Stimulated activated CD4-positive, alpha-beta T cell treated with anti-CD3 and anti-CD28 coated beads, Interleukin-12 subunit alpha, Interleukin-12 subunit beta, amount 100 ng/mL, for 48 hours (primary cell): ENCODE measurements around the gene IBA57.
"Not testable (repeated sequence)": the region's sequence is repeated elsewhere in the genome, so short reads cannot be mapped to it uniquely, and the experiment has no call there.

ENCODE experiments used
- DNase-seq, 3 donors: peaks; one replicate each; pipeline ENCODE4 v3.0.0-alpha.2; 2020; ENCODE audit warnings: low read depth in 2 of 3, low spot score in 1 of 3

The IBA57 gene

GRCh38 chr1:228210712-228211530 lies 45.3 kb downstream of the IBA57 start:
- no peak for DNase-seq

- no peak for DNase-seq
Measured at GRCh38 chr1:228211531-228212414, 46.2 kb downstream of the IBA57 start.

GRCh38 chr1:228212415-228212965 lies 46.9 kb downstream of the IBA57 start:
- DNase-seq = no peak

DNA sequence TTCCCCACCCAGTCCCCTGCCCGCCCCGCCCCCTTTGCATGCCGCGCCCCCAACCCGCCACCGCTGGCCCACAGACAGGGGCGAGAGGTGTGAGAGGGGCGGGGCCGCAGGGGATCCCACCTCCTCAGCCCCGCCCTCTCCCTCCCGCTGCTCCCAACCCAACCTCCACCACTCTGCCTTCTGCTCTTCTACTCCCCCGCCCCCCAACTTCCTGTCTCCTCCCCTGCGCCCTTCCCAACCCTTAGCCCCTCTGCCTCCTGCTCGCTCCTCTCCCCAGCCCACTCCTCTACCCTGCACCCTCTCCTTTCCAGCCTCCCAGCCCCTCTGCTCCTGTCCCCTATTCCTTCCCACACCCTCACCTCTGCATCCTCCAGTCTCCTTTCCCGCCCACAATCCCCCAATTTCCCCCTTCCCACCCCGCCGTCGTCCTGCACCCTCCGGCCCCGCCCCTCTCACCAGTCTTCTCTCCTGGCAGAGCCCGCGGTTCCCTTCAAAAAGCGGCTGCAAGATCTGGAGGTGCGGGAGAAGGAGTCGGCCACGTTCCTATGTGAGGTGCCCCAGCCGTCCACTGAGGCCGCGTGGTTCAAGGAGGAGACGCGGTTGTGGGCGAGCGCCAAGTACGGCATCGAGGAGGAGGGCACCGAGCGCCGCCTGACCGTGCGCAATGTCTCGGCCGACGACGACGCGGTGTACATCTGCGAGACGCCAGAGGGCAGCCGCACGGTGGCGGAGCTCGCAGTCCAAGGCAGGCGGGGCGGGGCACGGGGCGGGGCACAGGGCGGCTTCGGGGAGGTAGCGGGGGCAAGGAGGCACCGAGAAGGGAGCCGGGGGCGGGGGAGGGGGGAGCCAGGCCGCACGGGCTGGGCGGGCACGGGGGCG lies 47.6 kb downstream of the IBA57 start:
- DNase-seq = peak; percentile 77 to 91 (median 81)

- no peak for DNase-seq
Measured at GRCh38 chr1:228213917-228214808, 48.6 kb downstream of the IBA57 start.

GRCh38 chr1:228214921-228215662 lies 49.5 kb downstream of the IBA57 start:
- DNase-seq = no peak

DNA sequence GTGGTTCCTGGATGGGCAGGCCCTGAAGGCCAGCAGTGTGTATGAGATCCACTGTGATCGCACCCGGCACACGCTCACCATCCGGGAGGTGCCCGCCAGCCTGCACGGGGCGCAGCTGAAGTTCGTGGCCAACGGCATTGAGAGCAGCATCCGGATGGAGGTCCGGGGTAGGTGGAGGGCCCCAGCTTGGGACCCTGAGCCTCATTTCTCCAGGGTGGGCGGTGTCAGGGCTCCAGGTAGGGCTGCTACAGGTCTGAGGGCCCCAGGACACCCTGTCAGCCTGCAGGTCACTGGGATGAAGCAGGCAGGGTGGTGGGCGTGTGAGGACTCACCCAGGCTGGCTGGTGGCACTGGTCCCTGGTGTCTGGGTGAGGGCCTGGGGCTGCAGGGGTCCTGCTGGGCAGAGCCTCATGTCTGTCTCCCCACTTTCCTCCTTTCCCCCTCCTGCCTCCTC lies 50.1 kb downstream of the IBA57 start:
- no peak for DNase-seq

GRCh38 chr1:228216371-228217320 lies 51.0 kb downstream of the IBA57 start:
- no peak for DNase-seq

GRCh38 chr1:228217551-228218344 lies 52.1 kb downstream of the IBA57 start:
- no peak for DNase-seq

- no peak for DNase-seq
Measured at GRCh38 chr1:228218513-228219244, 53.1 kb downstream of the IBA57 start.

DNA sequence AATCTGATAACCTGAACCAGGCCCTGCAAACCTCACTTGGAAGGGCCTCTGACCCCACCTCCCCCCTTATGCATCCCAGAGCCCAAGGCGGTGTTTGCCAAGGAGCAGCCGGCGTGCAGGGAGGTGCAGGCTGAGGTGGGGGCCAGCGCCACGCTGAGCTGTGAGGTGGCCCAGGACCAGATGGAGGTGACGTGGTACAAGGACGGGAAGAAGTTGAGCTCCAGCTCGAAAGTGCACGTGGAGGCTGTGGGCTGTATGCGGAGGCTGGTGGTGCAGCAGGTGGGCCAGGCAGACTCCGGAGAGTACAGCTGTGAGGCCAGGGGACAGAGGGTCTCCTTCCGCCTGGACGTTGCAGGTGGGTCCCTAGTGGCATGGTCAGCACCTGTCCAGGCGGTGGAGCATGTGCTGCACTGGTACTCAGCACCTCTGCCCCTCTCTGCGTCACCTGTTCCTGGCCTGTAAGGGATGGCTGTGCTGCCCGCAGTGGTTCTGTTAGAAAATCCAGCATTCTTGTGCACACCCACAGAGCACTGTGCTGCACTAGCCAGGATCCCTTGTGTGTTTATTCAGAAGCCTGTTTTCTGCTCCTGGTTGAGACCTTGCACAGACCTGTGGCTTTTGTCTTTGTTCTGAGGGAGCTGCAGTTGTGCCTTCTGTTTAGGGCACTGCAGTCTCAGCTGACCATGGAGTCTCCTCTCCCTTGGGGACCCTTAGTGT lies 53.8 kb downstream of the IBA57 start:
- no peak for DNase-seq

DNA sequence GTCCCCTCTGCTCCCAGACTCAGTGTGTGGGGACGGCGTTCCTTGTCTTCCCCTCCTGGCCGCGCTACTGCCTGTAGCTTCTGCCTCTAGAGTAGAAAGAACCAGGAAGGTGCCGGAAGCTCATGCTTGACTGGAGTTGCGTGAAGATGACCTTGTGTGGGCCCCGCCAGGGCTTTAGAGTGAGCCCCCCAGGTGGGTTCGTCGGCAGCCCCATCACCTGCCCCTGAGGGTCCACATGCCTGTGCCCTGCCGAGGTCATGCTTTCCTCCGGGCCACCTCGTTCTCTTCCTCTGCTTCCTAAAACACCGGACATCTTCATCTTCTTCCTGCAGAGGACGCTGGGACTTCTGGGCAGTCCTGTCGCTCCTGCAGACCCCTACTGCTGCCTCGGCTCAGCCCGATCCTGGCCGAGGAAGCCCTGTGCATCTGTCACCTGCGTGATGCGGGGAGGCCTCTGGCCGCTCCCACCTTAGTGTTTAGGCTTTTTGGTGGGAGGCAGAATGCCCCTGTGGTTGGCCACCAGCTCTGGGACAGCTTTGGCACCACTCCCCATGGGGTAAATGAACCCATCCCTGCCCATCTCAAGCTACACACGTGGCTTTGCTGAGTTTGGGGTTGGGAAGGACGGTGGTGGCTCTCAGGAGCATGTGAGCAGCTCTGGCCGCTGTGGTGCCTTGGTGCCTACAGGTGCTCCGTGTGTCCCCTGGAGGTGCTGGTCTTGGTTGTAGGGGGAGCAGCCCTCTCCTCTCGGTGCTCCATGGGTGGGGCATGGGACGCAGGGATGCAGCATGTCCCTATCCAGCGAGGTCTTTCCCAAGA lies 54.6 kb downstream of the IBA57 start:
- DNase-seq = no peak

GRCh38 chr1:228221097-228221496 lies 55.5 kb downstream of the IBA57 start:
- DNase-seq = not testable (repeated sequence)

- no peak for DNase-seq
Measured at GRCh38 chr1:228222548-228222947, 56.9 kb downstream of the IBA57 start.
